ENCODE measurements around the gene ELL.
A peak's percentile ranks its signal among the peaks of the same experiment; 100 is the strongest.
"Not testable (repeated sequence)": the region's sequence is repeated elsewhere in the genome, so short reads cannot be mapped to it uniquely, and the experiment has no call there.

ELL gene

DNA sequence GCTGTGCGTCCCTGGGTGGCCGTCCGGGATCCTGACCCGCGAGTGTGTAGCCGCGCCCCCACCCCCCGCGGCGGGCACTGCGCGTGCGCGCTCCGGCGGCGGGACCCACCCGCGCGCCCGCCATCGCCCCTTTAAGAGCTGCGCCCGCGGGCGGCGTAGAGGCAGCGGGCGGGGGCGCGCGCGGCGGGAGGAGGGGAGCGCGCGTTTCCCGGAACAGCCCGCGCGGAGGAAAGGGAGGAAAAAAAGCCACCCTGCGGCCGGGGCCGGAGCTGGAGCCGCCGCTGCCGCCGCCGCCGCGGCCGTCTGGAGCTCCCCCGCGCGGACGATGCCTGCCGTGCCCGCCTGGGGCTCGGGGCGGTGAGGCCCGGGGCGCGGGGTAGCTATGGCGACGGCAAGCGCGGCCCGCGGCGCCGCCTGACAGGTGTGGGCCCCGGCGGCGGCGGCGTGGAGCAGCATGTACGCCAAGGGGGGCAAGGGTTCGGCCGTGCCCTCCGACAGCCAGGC lies 102.6 kb downstream of the ELL start, which contains the start of gene SSBP4:
SSBP4 (plus strand) TSS at position 204 of the 504 bp plus-strand sequence; CDS start at position 455, 251 bp downstream.
- peak; percentile 71 to 78 for DNase-seq

DNA sequence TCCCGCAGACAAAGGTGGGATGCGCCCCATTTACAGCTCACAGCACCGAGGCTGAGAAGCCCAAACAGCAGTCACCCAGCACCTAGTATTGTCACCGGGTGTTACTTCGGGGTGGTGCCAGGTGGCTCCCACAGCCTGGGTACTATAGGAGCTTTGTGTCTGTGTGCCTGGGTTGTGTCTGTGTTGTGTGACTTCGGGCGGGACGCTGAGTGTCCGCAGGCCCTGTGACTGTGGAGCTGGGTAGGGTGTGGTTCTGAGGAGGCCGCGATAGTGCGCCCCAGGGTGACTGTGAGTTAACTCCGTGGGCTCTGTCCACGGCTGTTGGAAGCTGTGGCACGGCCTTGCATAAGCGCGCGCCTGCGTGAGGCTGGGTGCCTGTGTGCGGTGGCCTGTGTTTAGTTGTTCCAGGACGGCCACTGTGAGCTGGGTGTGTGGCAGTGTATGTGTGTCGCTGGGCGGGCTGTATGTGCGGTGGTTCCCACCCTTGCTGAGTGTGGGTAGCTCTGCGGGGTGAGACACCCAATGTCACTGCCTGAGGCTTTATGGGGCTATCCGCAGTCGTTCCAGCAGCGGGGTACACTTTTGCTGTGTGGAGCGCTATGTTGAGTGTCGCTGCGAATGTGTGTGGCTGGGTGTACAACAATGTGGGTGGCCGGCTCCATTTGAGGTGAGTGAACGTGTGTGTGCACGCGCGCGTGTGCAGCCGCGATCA lies 103.2 kb downstream of the ELL start:
- DNase-seq, result peak in 1 of 2 donors; percentile 50

- no peak for DNase-seq
Measured at GRCh38 chr19:18418029-18418482, 103.8 kb downstream of the ELL start.

DNA sequence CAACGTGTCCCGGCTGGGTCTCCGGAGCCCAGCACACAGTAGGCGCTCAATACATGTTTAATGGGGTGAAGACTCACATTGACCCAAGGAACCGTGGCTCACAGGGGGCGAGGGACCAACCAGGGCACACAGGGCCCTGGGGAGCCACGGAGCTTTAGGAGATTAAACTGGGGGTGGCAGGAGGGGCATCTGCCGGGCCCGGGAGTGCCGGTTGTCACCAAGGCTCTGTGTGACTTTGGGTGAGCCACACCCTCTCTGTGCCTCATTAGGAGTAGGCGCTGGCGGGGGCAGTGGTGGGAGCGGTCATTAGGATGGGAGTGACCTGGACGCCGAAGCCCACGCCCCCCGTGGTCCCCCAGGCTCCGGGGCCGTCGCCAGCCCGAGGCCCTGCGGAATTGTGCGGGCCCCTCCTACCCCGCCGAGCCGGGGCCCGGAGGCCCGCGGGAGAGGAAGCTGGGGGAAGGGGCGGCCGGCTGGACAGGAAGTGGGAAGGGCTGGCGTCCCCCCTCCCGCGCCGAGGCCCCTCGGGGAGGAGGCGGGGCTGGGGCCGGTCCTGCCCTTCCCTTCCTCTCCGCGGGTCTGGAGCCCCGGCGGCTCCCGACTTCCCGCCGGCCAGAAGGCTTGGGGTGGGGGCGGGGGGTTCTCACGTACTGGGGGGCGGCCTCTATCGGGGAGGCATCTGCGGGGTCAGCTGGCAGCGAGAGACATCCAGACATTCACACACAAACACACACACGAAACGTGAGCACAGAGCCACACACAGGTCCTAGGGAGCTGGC lies 104.4 kb downstream of the ELL start:
- DNase-seq, result peak; percentile 46 to 61

DNA sequence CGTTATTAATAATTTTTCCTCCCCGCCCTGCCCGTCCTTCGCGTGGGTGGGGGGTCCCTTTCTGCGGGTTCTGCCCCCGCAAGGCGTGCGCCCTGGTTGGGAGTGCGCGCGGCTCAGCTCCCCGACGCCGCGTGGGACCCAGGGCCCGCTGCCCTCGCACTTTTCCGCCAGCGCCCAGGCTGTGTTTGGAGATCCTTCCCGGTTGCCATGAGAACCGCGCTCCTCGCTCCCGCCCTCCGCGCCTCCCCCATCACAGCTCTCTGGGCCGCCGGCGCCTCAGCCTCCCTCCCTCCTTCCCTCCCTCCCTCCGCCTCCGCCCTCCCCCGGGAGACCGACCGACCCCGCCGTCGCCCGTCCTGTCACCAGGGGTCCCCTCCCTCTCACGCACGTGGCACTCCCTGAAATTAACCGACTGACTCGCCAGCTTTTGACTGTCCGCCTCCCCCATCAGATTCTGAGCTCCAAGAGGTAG lies 105.1 kb downstream of the ELL start:
- DNase-seq, result peak; percentile 86 to 91

DNA sequence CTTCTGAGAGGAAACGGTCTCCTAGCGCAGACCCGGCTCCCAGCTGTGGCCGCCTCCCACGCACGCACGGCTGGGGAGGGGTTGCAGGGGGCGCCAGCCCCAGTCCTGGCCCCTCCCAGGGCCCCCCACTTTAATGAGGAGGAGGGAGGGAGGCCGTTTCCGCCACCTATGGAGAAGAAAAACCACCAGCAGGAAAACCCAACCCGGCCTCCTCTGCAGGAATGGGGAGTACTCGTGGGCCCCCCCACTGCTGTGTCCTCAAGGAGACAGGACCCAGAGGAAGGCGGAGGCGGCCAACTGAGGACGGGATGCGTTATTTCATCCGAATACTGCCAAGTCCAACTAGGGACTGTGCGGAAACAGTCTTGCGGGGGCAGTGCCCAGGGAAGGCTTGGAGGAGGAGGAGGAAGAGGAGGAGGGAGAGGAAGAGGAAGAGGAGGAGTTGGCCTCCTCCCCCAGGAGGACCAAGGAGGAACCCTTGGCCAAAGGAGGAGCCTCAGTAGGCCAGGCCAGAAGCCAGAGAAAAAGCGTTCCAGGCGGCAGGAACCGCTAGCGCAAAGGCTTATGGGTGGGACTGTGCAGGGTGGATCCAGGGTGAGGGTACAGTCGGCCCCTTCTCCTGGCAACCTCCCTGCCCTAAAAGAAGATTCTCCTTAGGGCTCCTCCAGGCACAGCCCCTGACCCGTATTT lies 106.5 kb downstream of the ELL start:
- DNase-seq, result no peak

DNA sequence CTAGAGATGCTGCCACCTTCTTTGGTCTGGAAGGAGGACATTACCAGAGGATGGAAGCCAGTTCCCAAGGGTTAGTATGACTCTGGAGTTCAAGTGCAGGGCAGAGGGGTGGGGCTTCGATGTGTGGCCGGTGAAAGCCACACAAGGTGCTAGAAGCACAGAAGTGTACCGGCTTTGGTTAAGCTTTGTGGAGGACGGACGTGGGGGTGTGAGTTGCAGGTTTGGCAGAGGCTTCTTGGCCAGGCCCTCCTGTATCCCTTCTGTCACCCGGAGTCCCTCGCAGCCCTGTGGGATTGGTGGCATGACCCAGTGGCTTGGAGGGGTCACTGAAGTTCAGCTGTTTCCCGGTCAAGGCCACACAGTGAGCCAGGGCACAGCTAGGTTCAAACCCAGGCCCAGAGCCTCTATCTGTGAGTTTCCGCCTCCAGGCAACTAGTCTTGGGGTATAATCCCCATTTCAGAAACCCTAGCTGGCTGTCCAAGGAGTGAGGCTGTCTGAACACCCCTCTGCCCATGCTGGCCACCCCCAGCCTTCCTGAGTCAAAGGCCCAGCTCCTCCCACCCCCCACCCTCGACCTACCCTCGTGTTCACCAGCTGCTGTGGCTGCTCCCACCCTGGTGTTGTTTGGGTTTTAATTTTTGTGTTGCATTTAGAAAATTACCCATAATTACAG lies 107.2 kb downstream of the ELL start:
- DNase-seq, result no peak

DNA sequence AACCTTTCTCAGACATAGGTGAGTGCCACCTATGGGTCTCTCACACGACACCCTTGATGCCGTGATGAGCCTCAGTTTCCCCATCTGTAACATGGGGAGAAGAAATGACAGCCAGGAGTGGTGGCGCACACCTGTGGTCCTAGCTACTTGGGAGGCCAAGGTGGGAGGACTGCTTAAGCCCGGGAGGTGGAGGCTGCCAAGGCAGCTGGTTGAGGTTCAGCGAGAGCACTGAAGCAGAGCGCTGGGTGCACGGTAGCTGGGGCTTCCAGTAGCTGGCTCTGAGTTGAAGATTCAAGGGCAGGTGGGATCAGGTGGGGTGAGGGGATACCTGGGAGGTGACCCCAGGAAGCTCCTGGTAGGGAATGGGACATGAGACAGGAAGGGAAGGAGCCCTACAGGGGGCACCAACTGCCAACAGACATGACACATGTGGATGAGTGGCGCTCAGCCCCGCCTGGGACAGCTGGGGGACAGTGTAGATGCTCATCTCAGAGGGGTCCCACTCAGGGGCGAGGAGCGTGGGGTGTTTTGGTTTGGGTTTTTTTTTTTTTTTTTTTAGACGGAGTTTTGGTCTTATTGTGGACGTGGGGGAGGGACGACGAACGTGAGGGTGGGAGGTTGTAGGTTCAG lies 109.1 kb downstream of the ELL start:
- no peak for DNase-seq

DNA sequence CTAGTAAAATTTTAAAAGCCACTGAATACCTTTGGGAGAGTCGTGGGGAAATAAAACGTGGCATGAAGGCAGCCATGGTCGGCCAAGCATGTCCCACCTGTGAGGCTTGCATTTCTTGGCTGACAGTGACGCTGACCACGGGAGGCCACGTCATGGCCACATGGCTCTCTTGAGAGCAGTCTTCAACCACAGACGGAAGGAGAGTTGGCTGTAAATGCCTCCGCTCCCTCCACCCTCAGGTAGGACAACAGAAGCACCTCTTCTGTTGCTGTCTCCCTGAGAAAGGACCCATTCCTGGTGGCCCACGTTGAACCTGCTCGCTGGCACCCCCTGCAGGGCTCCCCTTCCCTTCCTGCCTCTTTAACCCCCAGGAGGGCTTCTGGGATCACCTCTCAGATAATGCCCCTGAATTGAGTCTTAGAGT lies 113.8 kb downstream of the ELL start:
- DNase-seq, result peak in 1 of 2 donors; percentile 64

DNA sequence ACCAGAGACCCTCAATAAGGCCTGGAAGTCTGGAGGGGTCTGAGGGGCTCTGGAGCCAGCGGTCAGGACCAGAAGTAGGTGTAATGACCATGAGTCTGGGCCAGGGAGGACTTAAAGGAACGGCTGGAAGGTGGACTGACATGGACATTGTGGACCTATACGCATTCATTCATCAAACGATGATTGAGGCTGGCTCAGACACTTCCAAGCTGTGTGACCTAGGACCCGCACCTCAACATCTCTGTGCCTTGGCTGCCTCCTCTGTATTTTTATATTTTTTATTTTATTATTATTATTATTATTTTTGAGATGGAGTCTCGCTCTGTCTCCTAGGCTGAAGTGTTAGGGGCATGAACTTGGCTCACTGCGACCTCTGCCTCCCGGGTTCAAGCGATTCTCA lies 115.1 kb downstream of the ELL start:
- no peak for DNase-seq

GRCh38 chr19:18405754-18406153 lies 116.1 kb downstream of the ELL start:
- not testable (repeated sequence) for DNase-seq

- not testable (repeated sequence) for DNase-seq
Measured at GRCh38 chr19:18402455-18403248, 119.2 kb downstream of the ELL start.

GRCh38 chr19:18401580-18402112 lies 120.2 kb downstream of the ELL start:
- DNase-seq, result peak; percentile 44 to 77

GRCh38 chr19:18399008-18399407 lies 122.9 kb downstream of the ELL start:
- DNase-seq, result no peak

GRCh38 chr19:18397242-18398202 lies 124.3 kb downstream of the ELL start, which contains the start of gene LRRC25:
LRRC25 (minus strand) TSS chr19:18397622; CDS start chr19:18396963, 659 bp downstream.
- peak; percentile 36 to 82 for DNase-seq

DNA sequence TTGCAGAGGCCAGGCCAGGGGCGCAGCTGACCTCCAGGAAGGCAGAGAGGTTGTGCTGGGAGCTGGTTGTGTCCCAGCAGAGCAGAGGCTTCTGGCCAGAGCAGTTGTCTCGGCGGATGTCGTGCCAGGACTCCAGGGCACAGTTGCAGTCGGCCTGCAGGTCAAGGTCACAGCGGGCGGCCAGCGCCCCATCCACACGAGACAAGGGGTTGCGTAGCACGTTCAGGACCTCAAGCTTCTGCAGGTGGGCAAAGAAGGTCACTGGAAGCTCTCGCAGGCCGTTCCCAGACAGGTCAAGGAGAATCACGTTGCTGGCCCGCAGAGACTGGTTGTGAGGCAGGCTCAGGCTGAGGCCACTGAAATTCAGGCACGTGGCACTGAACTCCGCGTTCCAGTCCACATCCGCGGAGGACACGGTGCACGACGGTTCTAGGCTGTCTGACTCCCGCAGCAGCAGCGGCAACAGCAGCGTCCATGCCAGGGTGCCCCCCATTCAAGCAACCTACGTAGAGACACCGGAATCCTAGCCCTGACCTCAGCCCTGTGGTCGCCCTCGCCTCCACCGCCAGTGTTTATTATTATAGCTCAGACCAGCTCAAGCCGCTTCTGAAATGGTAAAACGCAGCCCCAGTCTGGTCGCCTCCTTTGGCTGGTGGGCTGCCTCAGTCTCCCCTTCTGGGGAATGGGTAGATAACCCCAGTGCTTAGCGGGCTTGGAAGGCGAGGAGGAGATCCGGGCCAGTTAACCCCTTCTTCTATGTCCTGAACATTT lies 125.2 kb downstream of the ELL start:
- DNase-seq, result no peak

DNA sequence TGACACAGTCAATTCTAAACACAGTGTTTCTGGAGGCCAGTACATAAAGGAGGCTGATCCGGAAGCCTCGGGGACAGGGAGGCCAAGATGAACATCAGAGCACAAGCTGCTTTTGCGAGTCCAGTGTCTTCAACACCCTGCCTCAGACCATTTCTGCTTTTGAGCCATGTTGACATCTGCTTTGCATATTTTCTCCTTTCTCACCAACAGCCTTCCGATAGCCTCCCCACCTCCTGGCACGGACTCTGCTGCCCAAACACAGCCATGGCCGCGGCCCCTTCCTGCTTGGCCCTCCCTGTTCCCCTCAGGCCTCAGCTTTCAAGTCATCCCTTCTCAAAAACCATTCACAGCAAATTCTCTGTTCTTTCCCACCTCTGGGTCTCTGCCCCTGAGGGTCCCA lies 128.0 kb downstream of the ELL start:
- DNase-seq, result peak in 1 of 2 donors; percentile 37

DNA sequence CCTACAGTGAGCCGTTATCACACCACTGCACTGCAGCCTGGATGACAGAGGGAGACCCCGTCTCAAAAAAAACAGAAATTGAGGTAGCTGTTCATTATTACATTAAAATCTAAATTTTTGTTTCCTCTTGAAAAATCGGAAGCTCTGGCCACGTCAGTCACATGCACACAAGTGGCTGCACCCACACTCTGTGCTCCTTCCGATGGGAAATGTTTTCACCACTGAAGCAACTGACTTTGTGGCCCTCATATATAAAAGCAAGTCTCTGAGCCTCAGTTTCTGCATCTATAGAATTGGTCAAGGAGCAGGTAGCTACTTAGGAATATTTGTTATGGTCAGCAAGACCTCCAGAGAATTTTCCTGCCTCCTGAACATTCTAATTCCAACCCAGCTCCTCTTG lies 128.9 kb downstream of the ELL start:
- no peak for DNase-seq

Data from CD4-positive, alpha-beta T cell treated with Interleukin-4 for 1 hour (primary cell).